ENCODE measurements around the gene USP5.

GRCh38 chr12:6883683-6884082 lies 31.7 kb downstream of the USP5 start:
- no peak for TF ChIP-seq POLR2A (IDR thresholded peaks at IDR 0.05)
- no peak for TF ChIP-seq CTCF (IDR thresholded peaks at IDR 0.05)

All from lower leg skin (tissue), 3 donors.